Measurements from ENCODE around the gene CPNE8.

GRCh38 chr12:38736821-38737220 lies 168.6 kb downstream of the CPNE8 start:
- TF ChIP-seq MYC (IDR thresholded peaks at IDR 0.05; ENCODE audit: low read depth, low read length): no peak
- TF ChIP-seq CTCF (IDR thresholded peaks at IDR 0.05; ENCODE audit: low read depth, low read length): no peak
- TF ChIP-seq MAX (IDR thresholded peaks at IDR 0.05; ENCODE audit: low read depth, low read length): no peak
- TF ChIP-seq POLR2A (IDR thresholded peaks at IDR 0.05; ENCODE audit: extremely low read depth, insufficient read length): no peak
